RWPE2 (cell line): ENCODE measurements around the gene HEMK1.
A peak's percentile ranks its signal among the peaks of the same experiment; 100 is the strongest.

Source experiments
- ATAC-seq: fragments of 200-7000 bp; cut with Tn5 transposase; 3 replicates; pipeline ENCODE4 v1.9.1; 2021; ENCODE audit warnings: low read depth
- DNase-seq: peaks from one replicate; pipeline ENCODE4 v3.0.0-alpha.2; 2020; ENCODE audit warnings: low spot score
- H3K27ac ChIP-seq: fragments of 450-650 bp; 2 replicates; pipeline ENCODE4 v1.5.1; 2017; ENCODE audit warnings: mild to moderate bottlenecking; ENCODE audit not compliant: poor library complexity, severe bottlenecking
- H3K27me3 ChIP-seq: fragments of 250-450 bp; sonication (Bioruptor Pico); 2 replicates; pipeline ENCODE4 v1.5.1; 2021; ENCODE audit warnings: mild to moderate bottlenecking, moderate library complexity; ENCODE audit not compliant: insufficient read depth, poor library complexity, severe bottlenecking
- H3K36me3 ChIP-seq: fragments of 250-450 bp; sonication (Bioruptor Pico); 2 replicates; pipeline ENCODE4 v1.5.1; 2020; ENCODE audit warnings: low read depth, mild to moderate bottlenecking, moderate library complexity
- H3K4me1 ChIP-seq: fragments of 250-450 bp; sonication (Bioruptor Pico); 2 replicates; pipeline ENCODE4 v1.5.1; 2021; ENCODE audit warnings: mild to moderate bottlenecking, moderate library complexity; ENCODE audit not compliant: insufficient read depth, poor library complexity, severe bottlenecking
- H3K4me3 ChIP-seq: fragments of 250-450 bp; sonication (Bioruptor Pico); 2 replicates; pipeline ENCODE4 v1.5.1; 2021; ENCODE audit warnings: mild to moderate bottlenecking, moderate library complexity; ENCODE audit not compliant: severe bottlenecking
- H3K9me3 ChIP-seq: fragments of 250-450 bp; sonication (Bioruptor Pico); 2 replicates; pipeline ENCODE4 v1.5.1; 2021; ENCODE audit warnings: mild to moderate bottlenecking, moderate library complexity; ENCODE audit not compliant: severe bottlenecking
- CTCF ChIP-seq: fragments of 450-650 bp; IDR thresholded peaks from one replicate; pipeline ENCODE4 v1.5.1; 2017; ENCODE audit warnings: mild to moderate bottlenecking, moderate library complexity; ENCODE audit not compliant: poor library complexity, severe bottlenecking

HEMK1 gene

GRCh38 chr3:50551681-50552435, 17.5 kb upstream of the HEMK1 start:
- DNase-seq (no peak), ATAC-seq (0 out of 3 replicates have a peak, but pooled peaks have one; percentile 16)
- Histone ChIP-seq H3K4me1 (no peaks in the 10 kb centered on the region), H3K27me3 (no peaks in the 10 kb centered on the region), H3K9me3 (no peaks in the 10 kb centered on the region), H3K36me3 (no peaks in the 10 kb centered on the region), H3K27ac (no peak overlapping the region), H3K4me3 (no peak overlapping the region)
- TF ChIP-seq CTCF = peak; percentile 7

- H3K27ac ChIP-seq = no peak overlapping the region
- TF ChIP-seq CTCF = no peak
- H3K9me3 ChIP-seq = no peaks in the 10 kb centered on the region
- no peak overlapping the region for H3K4me3 ChIP-seq
- H3K4me1 ChIP-seq = no peaks in the 10 kb centered on the region
- ATAC-seq (no peak), DNase-seq (no peak)
- H3K27me3 ChIP-seq = no peaks in the 10 kb centered on the region
- no peaks in the 10 kb centered on the region for H3K36me3 ChIP-seq
Observed at GRCh38 chr3:50552598-50552997, 16.7 kb upstream of the HEMK1 start.

GRCh38 chr3:50554553-50554952, 14.8 kb upstream of the HEMK1 start:
- Histone ChIP-seq H3K4me1 (no peaks in the 10 kb centered on the region), H3K9me3 (no peaks in the 10 kb centered on the region), H3K36me3 (no peaks in the 10 kb centered on the region), H3K27me3 (no peaks in the 10 kb centered on the region), H3K4me3 (no peak overlapping the region), H3K27ac (no peak overlapping the region)
- no peak for TF ChIP-seq CTCF
- DNase-seq (no peak), ATAC-seq (no peak)

- Histone ChIP-seq H3K36me3 (no peaks in the 10 kb centered on the region), H3K27me3 (no peaks in the 10 kb centered on the region), H3K27ac (no peak overlapping the region), H3K9me3 (no peaks in the 10 kb centered on the region), H3K4me1 (no peaks in the 10 kb centered on the region), H3K4me3 (no peak overlapping the region)
- TF ChIP-seq CTCF = no peak
- ATAC-seq (no peak), DNase-seq (no peak)
Observed at GRCh38 chr3:50557106-50557505, 12.2 kb upstream of the HEMK1 start.

GRCh38 chr3:50557915-50558314, 11.4 kb upstream of the HEMK1 start:
- Histone ChIP-seq H3K27me3 (no peaks in the 10 kb centered on the region), H3K4me3 (no peak overlapping the region), H3K27ac (no peak overlapping the region), H3K9me3 (no peaks in the 10 kb centered on the region), H3K36me3 (no peaks in the 10 kb centered on the region), H3K4me1 (peaks cover 5% of the 10 kb centered on the region)
- ATAC-seq (no peak), DNase-seq (no peak)
- TF ChIP-seq CTCF = no peak
